Measurements from ENCODE around the gene CNTNAP4.

GRCh38 chr16:76309639-76310335, 32.6 kb downstream of the CNTNAP4 start:
- TF ChIP-seq CTCF (IDR thresholded peaks at IDR 0.05; ENCODE audit: borderline replicate concordance, extremely low read depth, low read length, poor library complexity, severe bottlenecking) (no peak), EZH2 (IDR thresholded peaks at IDR 0.05; ENCODE audit: borderline replicate concordance, low read depth, low read length, severe bottlenecking) (no peak)

Data from DND-41 (cell line).